Esophagus mucosa (tissue), 1 donor: ENCODE measurements around the gene SLC31A1. TPM values are rescaled to one million over a fixed set of nuclear protein-coding genes. Genes with fewer than 3 reads are reported as not detected.

Source experiments
- ATAC-seq: fragments of 200-7000 bp; cut with Tn5 transposase; one replicate; pipeline ENCODE4 v1.9.1; 2020
- total RNA-seq: library from RNA; stranded (reverse); gene quantifications from one replicate; pipeline ENCODE4 v1.2.4, GENCODE V29; 2023
- donor health status: DM: yes; HTN: yes; CAD: no.

SLC31A1 gene
- total RNA-seq = 22.2 TPM

- ATAC-seq = peak; percentile 100
Measured at GRCh38 chr9:113221003-113221799, at the start of gene SLC31A1, which contains the start of gene FKBP15. Gene SLC31A1, plus strand, starts transcription at chr9:113221544. Its CDS starts 34,605 bp downstream, at chr9:113256149. Gene FKBP15, minus strand, starts transcription at chr9:113221277. Its CDS starts 34 bp downstream, at chr9:113221243.

DNA sequence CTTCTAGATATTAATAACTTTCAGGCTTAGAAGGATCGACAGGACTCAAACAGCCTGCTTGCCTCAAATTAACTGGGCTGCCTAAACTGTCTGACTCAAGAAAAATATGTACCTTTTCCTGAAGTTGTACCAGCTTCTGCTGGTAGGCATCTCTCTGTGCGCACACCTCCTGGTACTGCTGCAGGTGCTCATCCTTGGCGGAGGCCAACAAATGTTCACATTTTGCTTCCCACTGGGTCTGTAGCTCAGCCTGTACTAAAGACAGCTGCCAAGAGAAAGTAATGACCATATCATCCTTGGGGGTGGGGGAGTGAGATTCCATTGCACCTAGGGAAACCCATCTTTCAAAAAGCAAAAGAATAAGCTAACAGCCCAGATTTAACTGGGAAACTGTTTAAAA lies 48.0 kb upstream of the SLC31A1 start:
- ATAC-seq = no peak

DNA sequence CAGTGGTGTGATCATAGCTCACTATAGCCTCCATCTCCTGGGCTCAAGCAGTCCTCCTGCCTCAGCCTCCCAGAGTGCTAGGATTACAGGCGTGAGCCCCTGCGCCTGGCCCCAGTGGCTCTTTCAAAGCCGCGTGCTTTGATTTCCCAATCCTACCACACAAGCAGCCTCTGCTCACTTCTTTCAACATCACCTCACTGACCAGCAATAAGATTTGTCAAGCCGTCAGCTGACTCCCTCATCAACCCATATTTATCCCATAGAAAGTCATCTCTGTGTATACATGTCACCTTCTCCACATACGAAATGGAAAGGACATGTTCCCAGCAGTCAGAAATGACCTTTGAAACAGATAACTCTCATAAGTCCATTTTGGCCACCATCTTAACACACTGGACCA lies 44.5 kb upstream of the SLC31A1 start:
- ATAC-seq = no peak

- no peak for ATAC-seq
Measured at GRCh38 chr9:113177251-113177650, 44.1 kb upstream of the SLC31A1 start.

GRCh38 chr9:113178087-113178486 lies 43.3 kb upstream of the SLC31A1 start:
- ATAC-seq = no peak

DNA sequence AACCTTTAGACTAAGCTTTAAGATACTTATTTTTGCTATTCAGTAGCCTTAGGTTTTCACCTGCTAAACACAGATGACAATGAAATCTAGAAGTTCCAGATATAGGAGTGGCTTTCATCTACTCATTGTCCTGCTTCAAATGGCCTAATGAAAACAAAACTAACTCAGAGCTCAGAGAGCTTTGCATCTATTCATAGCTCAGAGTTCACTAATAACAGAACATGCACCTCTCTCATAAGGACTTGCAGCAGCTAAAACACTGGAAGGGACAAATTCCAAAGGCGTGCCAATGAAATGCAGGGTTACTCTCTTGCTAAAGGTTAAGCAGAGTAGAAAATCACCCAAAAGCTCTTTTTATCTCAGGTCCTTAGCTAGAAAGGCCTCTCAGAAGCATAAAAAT lies 41.5 kb upstream of the SLC31A1 start:
- ATAC-seq = no peak

- ATAC-seq = no peak
Measured at GRCh38 chr9:113181165-113181564, 40.2 kb upstream of the SLC31A1 start.

DNA sequence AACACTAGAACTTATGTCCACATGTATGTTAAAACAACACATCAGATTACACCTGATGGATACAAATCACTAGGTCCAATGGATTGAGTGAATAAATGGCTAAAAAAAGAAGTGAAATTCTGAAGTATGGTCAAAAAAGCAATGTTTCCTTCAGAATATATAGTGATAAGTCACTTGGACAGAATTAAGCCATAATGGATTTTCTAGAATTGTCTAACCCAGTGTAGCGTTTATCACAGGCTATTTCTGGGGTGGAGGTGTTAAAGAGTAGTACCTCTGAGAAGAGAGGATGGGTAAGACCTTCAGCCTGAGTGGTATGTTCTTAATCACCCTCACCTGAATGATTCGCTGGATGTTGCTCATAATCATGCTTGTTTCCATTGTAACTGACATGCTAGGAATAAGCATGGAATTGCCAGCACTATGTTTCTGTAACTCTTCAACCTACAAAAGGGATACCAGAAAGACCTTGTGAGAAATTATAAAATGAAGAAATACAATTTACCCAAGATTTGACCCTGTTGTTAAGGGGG lies 37.3 kb upstream of the SLC31A1 start:
- no peak for ATAC-seq

DNA sequence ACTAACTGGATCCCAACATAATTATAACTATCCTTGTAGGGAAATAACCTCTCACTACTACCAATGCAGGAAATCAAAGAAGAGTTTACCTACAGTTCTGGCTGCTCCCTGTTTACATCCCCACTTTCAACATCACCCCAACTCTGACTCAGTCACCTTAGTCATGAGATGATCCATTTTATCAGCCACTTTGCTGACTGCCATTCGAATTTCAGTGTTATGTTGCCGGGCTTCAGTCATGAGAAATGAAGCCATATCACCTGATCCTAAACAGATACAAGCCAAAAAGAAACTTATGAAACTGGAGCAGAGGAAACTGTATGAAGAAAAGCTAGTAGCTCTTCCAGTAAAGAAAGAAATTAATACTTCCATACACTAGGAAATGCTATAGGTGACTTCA lies 36.8 kb upstream of the SLC31A1 start:
- ATAC-seq = peak; percentile 46

DNA sequence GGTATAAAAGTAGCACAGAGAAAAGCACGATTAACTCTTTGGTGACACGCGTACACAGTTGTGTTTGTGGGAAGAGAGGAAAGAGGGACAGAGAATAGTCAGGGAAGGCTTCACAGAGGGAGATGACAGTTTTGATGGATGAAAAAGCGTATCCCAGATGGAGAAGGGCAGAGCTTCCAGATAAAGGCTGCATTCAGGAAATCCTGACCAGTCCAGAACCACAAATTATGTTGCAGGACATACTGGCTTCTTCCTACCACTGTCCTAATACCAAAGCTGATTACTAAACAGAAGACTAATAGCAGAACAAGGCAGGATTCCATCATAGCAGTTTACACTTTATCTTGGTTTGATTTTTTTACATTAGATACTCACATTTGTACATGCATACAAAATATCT lies 36.1 kb upstream of the SLC31A1 start:
- ATAC-seq = no peak

DNA sequence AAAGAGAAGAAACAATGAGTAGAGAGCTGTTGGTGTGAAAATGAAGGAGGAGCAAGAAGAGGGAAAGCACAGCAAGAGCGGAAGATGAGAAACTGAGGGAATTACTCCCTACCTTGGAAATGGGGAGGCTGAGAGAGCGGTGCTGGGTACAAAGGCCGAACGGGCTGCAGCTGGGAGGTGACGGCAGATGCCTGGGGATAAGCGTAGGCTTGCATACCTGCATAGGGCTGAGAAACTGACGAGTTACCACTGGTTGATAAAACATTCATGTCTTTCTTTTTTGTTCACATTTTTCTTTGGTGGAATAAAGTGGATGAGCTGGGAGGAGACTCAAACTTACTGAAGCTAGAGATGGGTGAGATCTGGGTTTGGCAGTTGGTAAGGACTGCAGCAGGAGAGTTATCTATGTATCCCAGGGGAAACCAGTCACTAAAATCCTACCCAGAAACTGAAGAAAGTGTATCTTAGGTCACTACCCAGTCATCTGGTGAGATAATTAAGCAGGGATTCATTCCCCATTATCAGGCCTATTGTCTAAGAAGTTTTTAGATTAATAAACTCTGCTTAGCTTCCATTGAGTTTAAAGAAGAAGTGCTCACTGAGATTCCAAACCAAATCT lies 35.1 kb upstream of the SLC31A1 start:
- ATAC-seq = peak; percentile 19

GRCh38 chr9:113187929-113188595 lies 33.3 kb upstream of the SLC31A1 start:
- ATAC-seq = peak; percentile 98

DNA sequence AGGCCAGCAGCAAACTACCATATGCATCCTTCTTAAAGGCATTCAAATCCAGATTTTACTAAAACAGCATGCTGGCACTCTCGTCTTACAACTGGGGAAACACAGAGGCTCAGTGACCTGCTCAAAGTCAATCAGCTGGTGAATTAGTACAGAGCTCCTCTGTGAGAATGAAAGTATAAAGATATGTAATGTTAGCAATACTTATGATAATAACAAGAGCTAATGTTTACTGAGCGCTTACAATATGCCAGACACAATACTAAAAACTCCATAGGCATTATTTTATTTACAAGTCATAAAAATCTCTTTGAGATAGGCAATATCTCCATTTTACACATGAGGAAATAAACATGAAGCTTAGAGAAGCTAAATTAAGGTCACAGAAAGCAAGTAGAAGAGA lies 28.9 kb upstream of the SLC31A1 start:
- no peak for ATAC-seq

- ATAC-seq = no peak
Measured at GRCh38 chr9:113199683-113200329, 21.5 kb upstream of the SLC31A1 start.

DNA sequence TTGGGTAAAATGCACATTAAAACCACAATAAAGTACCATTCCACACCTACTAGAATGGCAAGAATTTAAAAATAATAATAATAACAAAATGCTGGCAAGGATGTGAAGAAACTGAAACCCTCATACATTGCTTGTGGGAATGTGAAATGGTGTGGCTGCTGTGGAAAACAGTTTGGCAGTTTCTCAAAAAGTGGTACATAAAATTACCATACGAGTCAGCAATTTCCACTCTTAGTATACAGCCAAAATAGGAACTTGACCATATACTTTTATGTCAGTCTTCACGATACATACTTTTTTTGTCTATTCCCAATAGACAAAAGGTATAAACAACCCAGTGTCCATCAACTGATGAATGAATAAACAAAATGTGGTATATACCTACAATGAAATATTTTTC lies 15.9 kb upstream of the SLC31A1 start:
- ATAC-seq = no peak

DNA sequence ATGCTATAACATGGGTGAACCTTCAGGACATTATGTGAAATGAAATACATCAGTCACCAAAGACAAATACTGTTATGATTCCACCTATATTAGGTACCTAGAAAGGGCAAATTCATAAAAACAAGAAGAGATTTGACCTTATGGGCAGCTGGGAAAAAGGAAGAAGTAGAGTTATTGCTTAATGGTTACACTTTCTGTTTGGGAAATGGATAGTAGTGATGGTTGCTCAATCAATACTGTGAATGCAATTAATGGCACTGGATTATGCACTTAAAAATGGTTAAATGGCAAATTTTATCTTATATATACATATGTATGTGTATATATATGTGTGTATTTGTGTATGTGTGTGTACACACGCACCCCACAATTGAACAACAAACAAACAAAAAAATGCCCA lies 15.5 kb upstream of the SLC31A1 start:
- ATAC-seq = no peak

- ATAC-seq = no peak
Measured at GRCh38 chr9:113210815-113211214, 10.5 kb upstream of the SLC31A1 start.

GRCh38 chr9:113215132-113215531 lies 6.2 kb upstream of the SLC31A1 start:
- ATAC-seq = peak; percentile 61

DNA sequence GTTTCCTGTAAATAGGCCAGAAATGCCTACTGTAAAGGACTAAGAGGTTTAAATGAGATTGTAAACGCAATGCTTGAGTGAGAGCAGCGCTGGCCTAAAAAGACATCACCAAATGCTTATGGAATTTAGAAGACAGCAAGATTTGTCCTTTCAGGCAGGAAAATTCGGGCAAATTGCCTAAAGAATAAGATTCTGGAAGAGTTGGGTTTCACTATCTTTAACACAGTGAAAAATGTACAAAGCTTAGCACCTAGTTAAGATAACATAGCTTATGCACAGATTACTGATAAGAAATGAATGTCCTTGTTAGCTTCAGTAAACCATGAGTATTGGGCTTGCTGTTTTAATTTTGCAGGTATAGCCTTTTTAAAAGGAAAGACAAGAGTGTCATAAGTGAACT lies 4.9 kb upstream of the SLC31A1 start:
- no peak for ATAC-seq

DNA sequence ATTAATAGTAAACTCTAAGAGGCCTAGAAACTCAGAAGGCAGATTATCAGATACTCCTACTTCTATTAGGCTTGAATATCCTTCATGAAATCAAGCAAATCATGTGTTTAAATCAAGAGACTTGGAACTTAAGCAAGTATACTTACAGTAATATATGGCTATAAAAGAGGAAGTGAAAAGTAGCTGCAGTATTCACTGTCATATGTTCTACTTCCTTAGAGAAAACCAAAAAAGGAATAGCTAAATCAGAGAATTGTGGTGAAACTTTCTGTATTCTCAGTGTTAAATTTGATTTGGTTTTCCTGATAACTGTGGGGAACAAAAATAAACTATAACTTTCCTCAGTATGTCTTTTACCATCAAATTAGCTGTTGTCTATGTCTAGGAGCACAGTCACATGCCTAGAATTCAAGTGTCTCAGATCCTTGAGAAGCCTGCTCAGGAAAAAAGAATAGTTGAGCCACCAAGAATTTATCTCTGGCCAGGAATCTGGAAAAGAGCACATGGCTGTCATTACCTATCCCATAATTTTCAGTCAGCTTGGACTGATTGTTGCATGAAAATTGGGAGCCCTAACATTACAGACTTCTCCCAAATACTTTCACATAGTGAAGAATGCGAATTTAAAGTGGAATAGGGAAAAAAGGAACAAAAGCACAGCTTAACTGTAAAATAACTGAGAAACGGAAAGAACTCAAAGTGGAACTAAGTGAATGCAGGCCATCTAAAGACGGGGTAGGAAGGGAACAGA lies 2.0 kb upstream of the SLC31A1 start:
- no peak for ATAC-seq

DNA sequence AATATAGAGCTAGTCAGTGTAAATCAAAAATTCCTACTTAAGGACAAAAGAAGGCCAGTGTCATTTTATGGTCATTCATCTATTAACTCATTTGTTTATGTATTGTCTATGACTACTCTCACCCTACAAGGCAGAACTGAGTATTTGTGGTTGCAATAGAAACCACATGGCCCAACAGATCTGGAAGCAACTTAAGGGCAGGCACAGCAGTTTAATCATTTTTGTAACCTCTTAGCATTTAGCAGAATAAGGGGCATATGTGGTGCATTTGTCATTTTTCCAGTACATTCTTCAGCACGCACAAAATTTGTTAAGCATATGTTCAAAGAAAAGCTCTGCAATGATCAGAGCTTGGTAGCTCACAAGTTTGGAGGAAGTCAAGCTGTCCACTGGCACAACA lies 1.4 kb upstream of the SLC31A1 start:
- no peak for ATAC-seq

DNA sequence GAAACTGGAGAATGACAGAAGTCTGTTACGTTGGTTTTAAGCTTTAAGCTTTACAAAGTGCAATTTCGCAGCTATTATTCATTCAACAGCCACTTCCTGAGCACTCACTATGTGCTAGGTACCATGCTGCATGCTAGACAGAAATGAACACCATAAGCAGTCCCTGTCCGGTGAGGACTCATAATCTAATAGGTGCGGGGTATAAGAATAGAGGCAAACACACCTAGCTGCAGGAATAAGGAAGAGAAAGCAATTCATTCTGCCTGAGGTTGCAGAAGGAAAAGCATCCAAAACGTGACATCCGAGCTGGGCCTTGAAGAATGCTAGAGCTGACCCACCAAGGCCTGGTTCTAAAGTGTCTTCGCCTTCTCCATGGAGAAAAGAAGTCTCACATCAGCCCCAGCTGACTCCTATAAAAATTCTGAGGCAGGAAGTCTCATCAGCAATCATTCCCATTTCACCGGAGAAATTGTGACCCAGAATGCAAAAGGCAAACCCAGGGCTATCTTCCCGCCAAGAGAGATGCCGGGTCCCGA lies 809 bp upstream of the SLC31A1 start:
- ATAC-seq = peak; percentile 14
